DMS 273 (cell line): Measurements from ENCODE around the gene PAX8.

Source experiments
- DNase-seq: peaks from one replicate; lab custom pipeline; 2025; ENCODE audit not compliant: unreplicated experiment; lab: John Stamatoyannopoulos, UW

Gene PAX8

GRCh38 chr2:113268621-113269360, 9.9 kb downstream of the PAX8 start:
- no peak for DNase-seq

GRCh38 chr2:113266431-113266830, 12.3 kb downstream of the PAX8 start:
- DNase-seq: no peak

- DNase-seq: no peak
Measured at GRCh38 chr2:113264713-113265403, 13.9 kb downstream of the PAX8 start.

DNA sequence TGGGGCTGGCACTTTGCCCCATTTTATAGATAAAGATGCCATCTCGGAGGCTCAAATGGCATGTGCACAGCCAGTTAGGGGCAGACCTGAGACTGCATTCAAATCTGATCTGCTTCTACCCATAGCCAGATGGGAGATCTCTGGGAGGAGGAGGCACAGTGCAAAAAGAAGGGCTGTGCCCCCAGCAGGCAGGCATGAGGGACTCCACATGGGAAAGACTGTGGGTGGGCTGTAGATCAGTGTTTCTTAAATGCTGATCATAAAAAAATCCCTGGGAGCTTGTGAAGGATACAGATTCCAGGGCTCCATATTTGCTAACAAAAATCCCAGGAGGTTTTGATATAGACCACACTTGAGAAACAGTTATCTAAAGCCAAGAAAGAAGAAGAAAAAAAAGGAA, 15.2 kb downstream of the PAX8 start:
- peak; percentile 69 for DNase-seq

- DNase-seq: no peak
Measured at GRCh38 chr2:113260991-113261390, 17.7 kb downstream of the PAX8 start.

- DNase-seq: no peak
Measured at GRCh38 chr2:113258471-113259147, 20.1 kb downstream of the PAX8 start.

DNA sequence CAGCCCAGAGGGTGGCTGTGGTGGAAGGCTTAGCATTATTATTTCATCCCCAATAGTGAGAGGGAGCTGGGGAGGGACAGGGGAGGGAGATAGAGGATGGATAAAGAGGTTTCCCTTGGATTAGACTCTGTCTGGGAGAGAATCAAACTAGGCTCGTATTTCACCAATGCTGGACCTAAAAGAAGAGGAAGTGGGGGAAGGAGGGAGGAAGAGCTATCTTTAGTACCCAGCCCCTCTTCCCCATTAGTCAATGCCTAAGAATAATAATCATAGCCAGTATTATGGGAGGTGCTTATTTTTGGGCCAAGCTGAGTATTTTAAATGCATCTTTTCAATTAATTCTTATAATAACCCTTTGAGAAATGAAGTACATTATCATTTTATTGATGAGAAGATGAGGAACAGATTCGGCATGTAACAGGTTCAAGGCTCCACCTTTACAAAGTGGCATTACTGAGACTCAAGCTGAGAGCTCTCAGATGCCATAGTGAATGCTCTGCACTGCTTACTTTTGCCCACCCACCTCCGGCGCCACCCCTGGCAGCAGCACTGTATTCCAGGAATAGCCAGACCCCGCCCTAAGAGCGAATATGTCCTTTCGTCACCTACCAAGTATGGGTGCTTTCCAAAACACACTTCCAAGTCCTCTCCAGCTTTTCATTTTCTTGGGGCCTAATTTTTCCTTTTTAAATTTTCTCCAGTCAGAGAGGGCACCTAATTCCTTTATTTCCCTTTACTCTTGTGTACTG, 21.0 kb downstream of the PAX8 start:
- DNase-seq: no peak

DNA sequence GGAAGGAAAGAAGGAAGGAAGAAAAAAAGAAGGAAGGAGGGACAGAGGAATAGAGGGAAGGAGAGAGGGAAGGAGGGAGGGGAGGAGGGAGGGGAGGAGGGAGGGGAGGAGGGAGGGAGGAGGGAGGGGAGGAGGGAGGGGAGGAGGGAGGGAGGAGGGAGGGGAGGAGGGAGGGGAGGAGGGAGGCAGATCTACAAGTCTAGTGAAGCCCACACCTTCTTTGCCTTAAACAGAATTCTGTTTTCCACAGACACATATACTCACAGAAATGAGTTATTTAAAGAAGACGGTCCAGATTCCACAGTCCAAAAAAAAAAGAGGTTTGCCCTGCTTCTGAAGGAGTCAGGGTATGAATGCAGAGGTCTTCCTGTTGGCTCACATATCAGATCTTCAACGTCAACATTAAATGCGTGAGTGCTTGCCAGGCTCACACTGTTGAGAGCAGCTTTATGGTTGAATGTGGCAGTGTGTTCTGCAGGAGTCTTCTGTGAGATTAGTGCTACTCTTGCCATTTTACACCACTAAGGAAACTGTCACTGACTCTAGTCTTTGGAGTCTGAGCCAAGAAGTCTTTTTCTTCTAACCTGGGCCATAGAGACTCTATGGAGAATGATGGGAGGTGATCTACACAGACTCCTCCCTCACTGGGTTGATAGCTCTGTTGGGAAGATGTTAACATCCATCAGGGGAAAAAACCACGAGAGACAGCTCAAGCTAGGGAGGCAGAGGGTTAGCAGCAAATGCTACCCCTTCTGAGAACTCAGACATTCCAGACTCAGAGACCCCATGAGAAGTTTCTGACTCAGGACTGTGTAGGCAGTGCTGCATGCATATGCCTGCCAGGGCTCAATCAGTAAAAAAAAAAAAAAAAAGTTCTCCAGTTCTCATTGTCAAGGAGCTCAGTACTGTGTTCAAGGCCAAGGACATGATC, 23.3 kb downstream of the PAX8 start:
- no peak for DNase-seq

- no peak for DNase-seq
Measured at GRCh38 chr2:113253453-113253852, 25.3 kb downstream of the PAX8 start.

DNA sequence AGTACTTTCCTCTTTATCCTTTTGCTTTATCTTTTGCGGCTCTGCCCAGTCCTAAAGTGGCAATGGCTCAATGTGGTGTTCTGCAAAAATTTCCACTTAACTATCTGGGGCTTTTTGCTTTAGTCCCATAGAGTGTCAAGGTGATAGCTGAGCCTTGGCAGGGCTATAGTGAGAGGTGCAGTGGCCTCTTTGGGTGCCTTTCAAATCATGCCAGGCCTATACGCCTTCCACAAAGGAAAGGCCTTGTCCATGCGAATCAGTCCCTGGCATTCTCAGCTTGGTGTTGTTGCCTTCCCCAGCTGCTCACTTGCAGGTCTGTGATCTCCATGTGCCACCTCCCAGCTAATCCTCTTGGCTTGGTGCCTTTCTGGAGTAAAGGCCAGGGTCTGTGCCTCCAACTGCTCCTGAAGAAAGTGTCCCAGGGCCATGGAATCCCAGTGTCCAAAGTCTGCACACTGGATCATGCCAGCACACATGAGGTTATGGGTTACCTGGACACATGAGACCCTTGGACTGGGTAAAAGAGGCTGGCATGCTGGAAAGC, 26.6 kb downstream of the PAX8 start:
- no peak for DNase-seq

GRCh38 chr2:113251118-113251517, 27.6 kb downstream of the PAX8 start:
- no peak for DNase-seq

DNA sequence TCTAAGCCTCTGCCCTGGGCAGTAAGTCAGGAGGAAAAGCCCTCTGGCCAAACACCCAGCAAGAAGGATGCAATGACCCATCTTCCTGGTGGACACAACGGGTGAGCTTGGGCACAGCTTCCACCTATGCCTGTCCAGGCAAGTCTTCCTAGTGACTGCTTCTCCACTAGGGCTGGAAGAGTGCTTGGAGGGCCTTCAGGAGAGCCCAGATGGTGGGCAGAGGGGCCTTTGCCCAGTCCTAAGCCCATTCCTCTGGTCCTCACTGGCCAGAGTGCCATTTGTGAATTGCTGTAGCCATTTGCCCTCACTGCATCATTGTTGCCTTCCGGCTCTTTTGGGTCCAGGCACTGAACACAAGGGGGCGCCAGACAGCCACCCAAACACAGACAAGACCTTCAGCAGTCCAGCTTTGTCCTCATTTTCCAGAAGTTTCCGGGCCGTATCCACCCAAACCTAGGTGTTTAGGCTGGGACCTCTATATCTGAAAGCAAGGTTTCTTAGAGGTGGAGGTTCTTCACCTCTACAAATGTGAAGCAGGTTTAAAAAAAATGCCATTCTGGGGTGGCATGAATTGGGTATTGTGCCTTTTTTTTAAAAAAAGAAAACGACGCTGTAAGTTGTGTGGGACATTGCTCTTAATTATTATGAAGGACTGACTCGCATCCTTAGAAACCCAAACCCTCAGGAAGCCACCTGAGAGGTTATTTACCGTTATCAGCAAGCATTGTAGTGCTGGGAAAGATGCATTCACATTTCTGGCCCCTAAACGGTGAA, 29.5 kb downstream of the PAX8 start:
- DNase-seq: peak; percentile 78

DNA sequence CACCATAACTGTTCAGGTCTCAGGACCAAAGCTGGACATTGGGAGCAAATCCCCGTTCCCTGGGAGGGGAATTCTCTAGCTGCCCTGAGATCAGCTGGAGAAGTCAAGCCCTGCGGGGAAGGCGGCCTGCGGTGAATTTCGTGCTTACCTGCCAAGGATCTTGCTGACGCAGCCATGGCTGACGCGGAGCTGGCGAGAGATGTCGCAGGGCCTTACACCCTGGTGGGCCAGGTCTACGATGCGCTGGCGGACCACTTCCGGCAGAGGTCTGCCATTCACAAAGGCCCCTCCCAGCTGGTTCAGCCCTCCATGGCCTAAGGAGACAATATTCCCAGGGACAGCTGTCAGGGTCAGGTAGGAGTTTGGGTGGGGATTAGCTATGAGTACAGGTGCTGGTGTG, 32.1 kb downstream of the PAX8 start:
- no peak for DNase-seq

GRCh38 chr2:113245276-113245711, 33.4 kb downstream of the PAX8 start:
- no peak for DNase-seq

- DNase-seq: no peak
Measured at GRCh38 chr2:113242327-113242726, 36.4 kb downstream of the PAX8 start.

GRCh38 chr2:113240915-113241911, 37.5 kb downstream of the PAX8 start:
- peak; percentile 31 for DNase-seq

DNA sequence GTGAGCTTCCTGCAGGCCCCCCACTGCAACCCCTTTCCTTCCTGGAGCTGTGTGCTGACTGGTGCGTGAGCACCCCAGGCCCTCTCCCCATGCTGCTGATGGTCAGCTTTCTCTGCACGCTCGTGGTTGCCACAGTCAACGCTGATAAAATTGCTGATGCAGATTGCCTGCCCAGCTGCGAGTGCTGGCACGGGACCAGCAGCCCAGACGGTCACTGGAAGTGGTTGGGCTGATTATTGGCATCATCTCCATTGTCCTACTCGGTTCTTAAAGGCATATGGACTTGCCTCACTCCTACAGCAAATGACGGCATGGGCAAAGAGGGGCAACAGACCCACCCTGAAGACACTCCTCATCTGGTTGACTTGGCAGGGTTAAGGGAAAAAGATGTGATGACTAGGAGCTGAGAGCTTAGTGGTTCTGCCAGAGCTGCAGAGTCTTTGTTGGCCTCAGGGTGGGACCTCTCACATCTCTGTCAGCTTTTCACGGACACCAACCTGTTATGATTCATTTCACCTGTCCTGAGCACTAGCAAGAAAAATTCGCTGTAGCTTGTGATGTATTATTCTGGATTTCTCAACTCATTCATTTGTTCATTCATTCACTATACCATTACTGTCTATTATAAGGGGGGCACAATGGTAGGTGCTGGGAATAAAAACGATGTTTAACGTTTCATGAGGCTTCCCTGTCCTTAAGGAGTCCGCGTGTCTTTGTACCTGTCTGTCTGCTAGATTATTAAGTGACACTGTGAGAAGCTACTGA, 38.4 kb downstream of the PAX8 start:
- peak; percentile 94 for DNase-seq
